BLaER1 (cell line): Measurements from ENCODE around the gene PDE1C.

Source experiments
- H3K27ac ChIP-seq: shearing (Covaris generic); formaldehyde crosslinking; 2 replicates; pipeline ENCODE4 v1.8.1; 2022
- H3K27me3 ChIP-seq: shearing (Covaris generic); formaldehyde crosslinking; 2 replicates; pipeline ENCODE4 v1.8.1; 2022
- H3K36me3 ChIP-seq: shearing (Covaris generic); formaldehyde crosslinking; 2 replicates; pipeline ENCODE4 v1.8.1; 2022
- H3K4me1 ChIP-seq: shearing (Covaris generic); formaldehyde crosslinking; 2 replicates; pipeline ENCODE4 v1.8.1; 2022
- H3K4me2 ChIP-seq: shearing (Covaris generic); formaldehyde crosslinking; 2 replicates; pipeline ENCODE4 v1.8.1; 2022
- H3K4me3 ChIP-seq: shearing (Covaris generic); formaldehyde crosslinking; 2 replicates; pipeline ENCODE4 v1.8.1; 2022
- H3K9ac ChIP-seq: shearing (Covaris generic); formaldehyde crosslinking; 2 replicates; pipeline ENCODE4 v1.8.1; 2022
- H3K9me3 ChIP-seq: shearing (Covaris generic); formaldehyde crosslinking; 2 replicates; pipeline ENCODE4 v1.8.1; 2022
- H4K20me1 ChIP-seq: shearing (Covaris generic); formaldehyde crosslinking; 2 replicates; pipeline ENCODE4 v1.8.1; 2022
- Cebpa-rat ChIP-seq: shearing (Covaris generic); IDR thresholded peaks from 2 replicates; pipeline ENCODE4 v1.8.1; 2022

The PDE1C gene

DNA sequence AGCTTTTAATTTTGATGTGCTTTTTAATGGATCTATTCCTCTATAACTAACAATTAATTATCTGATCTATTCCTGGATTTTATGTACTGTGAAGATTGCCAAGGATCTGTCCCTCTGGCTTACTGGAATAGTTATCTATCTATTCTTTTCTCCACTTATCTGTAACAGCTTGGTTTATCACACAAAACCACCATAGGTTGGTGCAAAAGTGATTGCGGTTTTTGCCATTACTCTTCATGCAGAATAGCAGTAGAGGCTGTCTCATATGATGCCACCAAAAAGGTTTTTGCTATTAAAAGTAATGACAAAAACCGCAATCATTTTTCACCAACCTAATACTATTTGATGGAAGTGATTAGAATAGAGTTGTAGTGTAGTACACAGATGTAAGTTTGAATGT lies 115.7 kb downstream of the PDE1C start:
- Histone ChIP-seq H3K27me3 (no peaks in the 10 kb centered on the region), H3K9ac (no peak overlapping the region), H3K4me2 (no peak overlapping the region), H4K20me1 (no peaks in the 10 kb centered on the region), H3K4me3 (no peak overlapping the region), H3K9me3 (no peaks in the 10 kb centered on the region), H3K4me1 (no peaks in the 10 kb centered on the region), H3K27ac (no peak overlapping the region), H3K36me3 (no peaks in the 10 kb centered on the region)
- TF ChIP-seq Cebpa-rat, result no peak

DNA sequence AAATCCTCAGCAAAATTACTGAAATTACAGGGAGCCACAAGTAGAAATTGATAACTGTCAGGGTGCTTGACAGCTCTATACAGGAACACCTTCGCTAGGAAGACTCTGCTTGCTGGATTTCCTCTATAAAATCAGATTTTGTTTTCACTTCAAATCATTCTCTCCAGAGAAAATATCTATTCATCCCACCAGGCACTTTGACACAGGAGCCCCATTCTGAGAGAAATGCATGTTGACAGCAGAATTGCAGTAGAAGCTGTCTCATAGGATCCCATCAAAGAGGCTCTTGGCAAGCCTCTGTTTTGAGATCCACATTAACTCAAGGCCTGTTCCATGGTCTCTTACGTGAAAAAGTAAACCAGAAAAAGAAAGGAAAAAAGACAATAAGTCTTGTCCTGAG lies 116.8 kb downstream of the PDE1C start:
- Histone ChIP-seq H3K9ac (no peak overlapping the region), H3K4me2 (no peak overlapping the region), H3K9me3 (no peaks in the 10 kb centered on the region), H3K27me3 (no peaks in the 10 kb centered on the region), H4K20me1 (no peaks in the 10 kb centered on the region), H3K36me3 (no peaks in the 10 kb centered on the region), H3K27ac (no peak overlapping the region), H3K4me3 (no peak overlapping the region), H3K4me1 (no peaks in the 10 kb centered on the region)
- TF ChIP-seq Cebpa-rat, result no peak

DNA sequence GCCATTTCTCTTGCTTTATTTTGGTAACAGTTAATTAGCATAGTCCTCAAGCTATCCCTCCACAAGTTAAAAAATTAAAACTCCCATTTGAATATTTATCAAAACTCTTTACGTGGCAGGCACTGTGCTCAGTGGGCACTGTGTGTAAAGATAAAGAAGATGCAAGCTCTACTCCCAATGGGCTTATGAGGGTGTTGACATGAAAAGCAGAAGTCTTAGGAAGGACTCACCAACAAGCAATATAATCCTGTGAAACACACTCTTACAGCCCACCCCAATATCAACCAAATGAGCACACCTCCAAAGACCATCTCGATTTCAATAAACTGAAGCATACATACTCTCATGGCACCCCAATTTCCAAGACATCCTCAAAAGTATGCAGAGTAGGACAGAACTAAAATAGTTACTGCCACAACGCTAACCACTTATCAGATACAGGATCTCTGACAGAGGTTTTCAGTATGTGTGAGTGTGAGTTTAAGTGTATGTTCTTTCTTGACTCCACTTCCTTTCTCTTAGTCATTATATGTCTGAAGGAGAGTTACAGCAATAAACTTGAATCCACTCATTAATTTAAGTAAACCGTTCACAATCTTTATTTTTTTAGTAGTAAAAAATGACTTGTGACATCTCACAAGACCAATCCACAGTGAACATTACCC lies 120.0 kb downstream of the PDE1C start:
- Histone ChIP-seq H3K4me1 (no peaks in the 10 kb centered on the region), H4K20me1 (no peaks in the 10 kb centered on the region), H3K36me3 (no peaks in the 10 kb centered on the region), H3K27ac (no peak overlapping the region), H3K9ac (no peak overlapping the region), H3K27me3 (no peaks in the 10 kb centered on the region), H3K4me2 (no peak overlapping the region), H3K4me3 (no peak overlapping the region), H3K9me3 (peaks cover 19% of the 10 kb centered on the region)
- TF ChIP-seq Cebpa-rat, result no peak

DNA sequence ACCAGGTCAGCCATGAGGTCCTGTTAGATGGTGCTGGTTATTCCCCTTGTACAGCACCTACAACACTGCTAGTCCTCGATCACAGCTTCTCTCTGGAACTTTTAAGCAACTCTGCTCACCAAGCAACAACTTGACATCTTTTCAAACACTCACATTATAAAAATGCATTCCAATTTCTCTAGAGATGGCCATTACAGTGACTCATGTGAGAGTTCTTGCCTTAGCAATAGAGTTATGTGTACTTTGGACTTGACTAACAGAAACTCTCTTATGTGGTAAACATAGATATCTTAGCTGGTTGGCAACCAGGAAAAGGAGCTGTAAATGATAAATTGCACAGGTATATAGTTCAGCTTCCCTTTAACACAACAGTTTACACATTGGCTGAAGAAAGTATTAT lies 122.2 kb downstream of the PDE1C start:
- Histone ChIP-seq H3K9me3 (peaks cover 19% of the 10 kb centered on the region), H3K4me2 (no peak overlapping the region), H3K27me3 (no peaks in the 10 kb centered on the region), H3K9ac (no peak overlapping the region), H3K27ac (no peak overlapping the region), H3K36me3 (no peaks in the 10 kb centered on the region), H4K20me1 (no peaks in the 10 kb centered on the region), H3K4me3 (no peak overlapping the region), H3K4me1 (no peaks in the 10 kb centered on the region)
- no peak for TF ChIP-seq Cebpa-rat

DNA sequence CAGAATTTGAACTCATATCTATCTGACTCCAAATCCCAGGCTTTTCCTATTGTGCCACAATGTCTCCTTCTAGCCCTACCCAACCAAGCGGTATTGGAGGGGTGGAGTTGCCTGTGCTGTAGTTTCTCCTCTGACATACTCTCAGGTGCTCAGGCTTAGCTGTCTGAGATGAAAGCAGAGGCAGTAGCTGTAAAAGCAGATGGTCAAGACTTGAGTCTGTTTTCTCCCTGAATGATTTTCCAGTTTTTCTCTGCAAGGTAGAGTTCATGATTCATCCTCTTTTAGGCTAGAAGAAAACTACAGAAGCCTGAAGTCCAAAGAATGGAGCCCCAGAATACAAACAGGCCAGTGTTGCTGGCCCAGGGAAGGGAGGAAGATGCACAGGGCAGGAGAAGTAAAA lies 130.0 kb downstream of the PDE1C start:
- no peak overlapping the region for H3K27ac ChIP-seq
- H3K36me3 ChIP-seq, result no peaks in the 10 kb centered on the region
- no peak overlapping the region for H3K4me2 ChIP-seq
- H3K4me1 ChIP-seq, result no peaks in the 10 kb centered on the region
- H3K9me3 ChIP-seq, result no peaks in the 10 kb centered on the region
- no peak for TF ChIP-seq Cebpa-rat
- H3K4me3 ChIP-seq, result no peak overlapping the region
- H4K20me1 ChIP-seq, result no peaks in the 10 kb centered on the region
- no peak overlapping the region for H3K9ac ChIP-seq
- no peaks in the 10 kb centered on the region for H3K27me3 ChIP-seq

DNA sequence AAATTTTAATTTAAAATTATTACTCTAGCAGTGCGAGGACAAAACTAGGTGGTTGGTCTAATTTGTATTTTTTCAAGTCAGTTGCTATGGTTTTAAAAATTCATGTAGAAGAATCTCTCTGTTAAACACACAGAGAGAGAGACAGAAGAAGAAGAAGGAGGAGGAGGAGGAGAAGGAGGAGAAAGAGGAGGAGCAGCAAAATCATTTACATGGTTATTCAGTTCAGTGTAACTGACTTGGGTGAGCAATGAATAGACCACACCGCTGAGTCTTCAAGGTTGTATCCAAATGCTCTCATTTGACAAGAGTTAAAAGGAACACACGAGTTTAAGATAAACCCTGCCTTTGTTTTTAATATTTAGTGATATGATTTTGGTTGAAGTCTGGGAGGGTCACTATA lies 131.1 kb downstream of the PDE1C start:
- H3K9me3 ChIP-seq, result no peaks in the 10 kb centered on the region
- no peak overlapping the region for H3K4me2 ChIP-seq
- H3K27ac ChIP-seq, result no peak overlapping the region
- H3K4me3 ChIP-seq, result no peak overlapping the region
- H3K4me1 ChIP-seq, result no peaks in the 10 kb centered on the region
- no peak overlapping the region for H3K9ac ChIP-seq
- no peaks in the 10 kb centered on the region for H3K27me3 ChIP-seq
- no peak for TF ChIP-seq Cebpa-rat
- H3K36me3 ChIP-seq, result no peaks in the 10 kb centered on the region
- H4K20me1 ChIP-seq, result no peaks in the 10 kb centered on the region

DNA sequence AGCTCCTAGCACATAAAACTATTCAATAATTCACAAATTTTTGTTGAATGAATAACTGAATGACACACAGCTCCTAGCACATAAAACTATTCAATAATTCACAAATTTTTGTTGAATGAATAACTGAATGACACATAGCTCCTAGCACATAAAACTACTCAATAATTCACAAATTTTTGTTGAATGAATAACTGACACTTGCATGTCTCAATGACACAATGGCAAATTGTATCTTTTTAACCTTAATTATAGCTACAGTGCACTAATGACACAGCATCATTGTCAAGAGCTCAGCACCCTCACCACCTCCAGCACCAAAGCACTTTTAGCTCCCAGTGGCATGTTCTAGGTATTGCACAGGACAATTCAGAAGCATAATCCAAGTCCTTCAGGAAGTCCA lies 131.6 kb downstream of the PDE1C start:
- Histone ChIP-seq H3K36me3 (no peaks in the 10 kb centered on the region), H3K27me3 (no peaks in the 10 kb centered on the region), H3K4me3 (no peak overlapping the region), H3K4me1 (no peaks in the 10 kb centered on the region), H3K27ac (no peak overlapping the region), H3K9me3 (no peaks in the 10 kb centered on the region), H3K9ac (no peak overlapping the region), H4K20me1 (no peaks in the 10 kb centered on the region), H3K4me2 (no peak overlapping the region)
- no peak for TF ChIP-seq Cebpa-rat

DNA sequence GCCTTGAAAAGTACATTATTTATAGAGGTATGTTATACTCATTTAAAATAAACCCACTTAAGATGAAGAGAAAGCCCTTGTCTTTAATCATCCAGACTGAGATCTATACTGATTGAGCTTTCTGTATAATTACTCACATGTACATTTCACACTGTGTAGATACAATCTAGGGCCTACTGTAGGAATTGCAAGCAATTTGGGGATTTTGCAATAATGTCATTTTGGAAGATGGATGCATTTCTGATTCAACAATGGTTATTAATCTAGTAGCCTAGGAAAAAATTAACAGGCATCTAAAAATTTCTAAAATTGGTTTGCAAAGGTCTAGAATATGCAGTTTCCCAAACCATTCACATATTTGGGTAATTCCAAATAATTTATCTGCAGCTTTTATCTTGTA lies 132.2 kb downstream of the PDE1C start:
- Histone ChIP-seq H3K9me3 (no peaks in the 10 kb centered on the region), H3K9ac (no peak overlapping the region), H3K27me3 (no peaks in the 10 kb centered on the region), H3K36me3 (no peaks in the 10 kb centered on the region), H3K27ac (no peak overlapping the region), H3K4me1 (no peaks in the 10 kb centered on the region), H3K4me2 (no peak overlapping the region), H4K20me1 (no peaks in the 10 kb centered on the region), H3K4me3 (no peak overlapping the region)
- no peak for TF ChIP-seq Cebpa-rat

DNA sequence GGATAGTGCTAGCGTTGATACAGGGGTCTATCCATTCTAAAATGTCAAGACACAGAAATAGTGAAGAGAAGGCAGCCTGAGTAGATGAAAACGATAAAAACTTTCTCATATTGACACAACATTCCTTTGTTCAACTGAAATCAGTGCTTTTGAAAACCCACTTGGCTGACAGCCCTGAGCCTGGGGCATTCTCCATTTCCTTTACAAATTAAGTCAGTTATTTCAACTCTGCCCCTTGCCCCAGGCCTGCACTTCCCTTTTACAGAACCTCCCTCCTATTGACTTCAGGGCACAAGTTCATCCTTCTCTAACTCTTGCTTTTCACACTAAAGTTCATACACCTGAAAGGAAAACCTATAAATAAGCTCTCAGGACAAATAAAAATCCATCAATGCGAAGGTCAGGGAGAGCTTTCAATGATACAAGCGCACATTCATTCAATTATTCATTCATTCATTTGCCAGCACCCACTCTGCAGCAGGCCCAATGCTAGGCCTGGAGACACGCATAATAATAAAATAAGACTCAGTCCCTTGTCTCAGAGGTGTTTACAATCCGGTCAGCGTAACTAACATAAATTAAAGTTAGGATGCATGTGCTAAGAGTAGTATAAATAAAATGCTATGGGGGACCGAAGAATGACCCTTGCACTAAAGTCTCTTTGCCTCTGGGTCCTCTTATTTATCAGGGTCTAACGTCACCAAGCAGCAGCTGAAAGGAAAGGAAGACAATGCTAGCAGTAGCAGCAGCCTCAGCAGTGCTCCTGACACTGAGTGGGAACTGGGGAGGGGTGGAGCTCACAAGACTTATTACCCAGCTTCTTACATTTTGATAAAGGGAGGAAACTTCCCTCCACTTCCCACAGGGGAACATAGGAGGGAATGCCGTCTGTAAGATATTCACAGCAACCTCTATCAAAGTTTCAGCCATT lies 134.8 kb downstream of the PDE1C start:
- no peak for TF ChIP-seq Cebpa-rat
- Histone ChIP-seq H3K27ac (no peak overlapping the region), H3K9ac (no peak overlapping the region)

DNA sequence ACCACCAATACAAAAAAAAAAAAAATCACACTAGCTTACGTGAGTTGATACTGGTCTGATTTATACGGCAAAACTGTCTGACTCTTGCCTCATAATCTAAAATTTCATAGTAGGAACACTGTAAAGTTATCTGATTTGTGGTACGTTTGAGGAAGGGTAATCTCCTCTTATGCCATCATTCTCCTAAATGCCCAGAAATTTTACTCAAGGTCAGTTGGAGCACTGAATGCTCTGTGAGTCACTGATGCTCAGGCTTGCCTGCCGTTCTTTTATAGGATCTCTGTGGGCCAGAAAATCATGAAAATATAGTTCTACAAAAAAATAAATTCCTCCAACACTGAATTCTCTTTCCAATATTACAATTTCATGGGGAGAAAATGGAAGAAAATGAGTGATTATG lies 135.7 kb downstream of the PDE1C start:
- Histone ChIP-seq H3K4me2 (no peak overlapping the region), H3K9me3 (no peaks in the 10 kb centered on the region), H3K27ac (no peak overlapping the region), H3K9ac (no peak overlapping the region), H3K4me3 (no peak overlapping the region), H3K4me1 (no peaks in the 10 kb centered on the region), H3K36me3 (no peaks in the 10 kb centered on the region), H4K20me1 (no peaks in the 10 kb centered on the region), H3K27me3 (no peaks in the 10 kb centered on the region)
- no peak for TF ChIP-seq Cebpa-rat

More for the DNA sequence above, 134.8 kb downstream of the PDE1C start:
- Histone ChIP-seq H3K4me2 (no peak overlapping the region), H3K27me3 (no peaks in the 10 kb centered on the region), H3K36me3 (no peaks in the 10 kb centered on the region), H4K20me1 (no peaks in the 10 kb centered on the region), H3K9me3 (no peaks in the 10 kb centered on the region), H3K4me3 (no peak overlapping the region), H3K4me1 (no peaks in the 10 kb centered on the region)
